K562 (cell line): ENCODE data around the gene CCDC136. TPM values are rescaled to one million over a fixed set of nuclear protein-coding genes. Genes with fewer than 3 reads are reported as not detected.

ENCODE experiments used
- AFF1 ChIP-seq, 2 experiments: fragments of 450-650 bp; IDR thresholded peaks; 2 replicates each; pipeline ENCODE4 v1.6.1; 2018; ENCODE audit warnings: mild to moderate bottlenecking in 2 of 2, low read depth in 1 of 2; ENCODE audit not compliant: partially characterized antibody in 2 of 2
- BDP1 ChIP-seq: IDR thresholded peaks from 3 replicates; pipeline ENCODE4 v1.6.1; 2011; ENCODE audit not compliant: insufficient read length, insufficient read depth
- DNMT1 ChIP-seq: fragments of 450-650 bp; IDR thresholded peaks from 2 replicates; pipeline ENCODE4 v1.6.1; 2016; ENCODE audit warnings: antibody characterized with exemption, mild to moderate bottlenecking
- GABPB1 ChIP-seq: sonication (generic); formaldehyde crosslinking; IDR thresholded peaks from 2 replicates; pipeline ENCODE4 v1.8.0; 2022; ENCODE audit warnings: mild to moderate bottlenecking, missing genetic modification reagents
- HOXB6 ChIP-seq: fragments of 250-450 bp; sonication (Bioruptor Pico); IDR thresholded peaks from 2 replicates; pipeline ENCODE4 v1.5.1; 2022; ENCODE audit warnings: mild to moderate bottlenecking, borderline replicate concordance
- L3MBTL2 ChIP-seq: fragments of 450-650 bp; IDR thresholded peaks from 2 replicates; pipeline ENCODE4 v1.6.1; 2016; ENCODE audit warnings: mild to moderate bottlenecking, moderate library complexity
- MITF ChIP-seq: IDR thresholded peaks from 2 replicates; pipeline ENCODE4 v1.6.1; 2014; ENCODE audit warnings: antibody characterized with exemption
- PHF20 ChIP-seq: fragments of 450-650 bp; IDR thresholded peaks from 2 replicates; pipeline ENCODE4 v1.6.1; 2018; ENCODE audit not compliant: partially characterized antibody
- SMARCA4 ChIP-seq: fragments of 450-650 bp; IDR thresholded peaks from 2 replicates; pipeline ENCODE4 v1.6.1; 2016
- THAP12 ChIP-seq: fragments of 250-450 bp; sonication (Bioruptor Pico); IDR thresholded peaks from 2 replicates; pipeline ENCODE4 v1.9.0; 2021; ENCODE audit warnings: mild to moderate bottlenecking, inconsistent platforms
- ZMIZ1 ChIP-seq, 2 experiments: fragments of 150-350 bp in 1 of 2; IDR thresholded peaks; 2 replicates each; pipeline ENCODE4 v1.6.1; 2012 to 2016; ENCODE audit warnings: low read depth in 2 of 2, low read length in 2 of 2, mild to moderate bottlenecking in 1 of 2, moderate library complexity in 1 of 2
- ZNF134 ChIP-seq: fragments of 250-450 bp; sonication (Bioruptor Pico); conservative IDR thresholded peaks from 2 replicates; pipeline ENCODE4 v1.4.0; 2020
- ZNF282 ChIP-seq: sonication (generic); formaldehyde crosslinking; IDR thresholded peaks from 2 replicates; pipeline ENCODE4 v1.8.1; 2023; ENCODE audit warnings: missing genetic modification reagents
- ZNF644 ChIP-seq: fragments of 200-800 bp; sonication (Bioruptor generic); IDR thresholded peaks from 2 replicates; pipeline ENCODE4 v1.6.1; 2016; ENCODE audit warnings: low read depth, missing genetic modification characterization, missing compliant biosample characterization
- ZNF668 ChIP-seq: fragments of 250-450 bp; sonication (Bioruptor Pico); IDR thresholded peaks from 2 replicates; pipeline ENCODE4 v1.8.0; 2022; ENCODE audit warnings: mild to moderate bottlenecking, inconsistent platforms
- ZNF717 ChIP-seq: fragments of 250-450 bp; sonication (Bioruptor Pico); IDR thresholded peaks from 2 replicates; pipeline ENCODE4 v1.5.0; 2021
- ZSCAN32 ChIP-seq: fragments of 450-650 bp; formaldehyde crosslinking; IDR thresholded peaks from 2 replicates; pipeline ENCODE4 v1.4.0; 2020; ENCODE audit warnings: mild to moderate bottlenecking, moderate library complexity
- polyA plus RNA-seq, 8 experiments: library from polyadenylated mRNA; depleted of rRNA in 4 of 8; stranded (reverse) in 5 of 8; unstranded in 3 of 8; fragments of >200 nt; fragmentation: Nextera tagmentation in 2 of 8; fragmentation: Illumina TruSeq in 1 of 8; extraction: Ambion mirVana in 2 of 8; extraction: Trizol in 1 of 8; gene quantifications; 2 replicates each; pipeline versions ENCODE4 v1.2.1 to v1.2.3, GENCODE V29; 2011 to 2014; ENCODE audit warnings: inconsistent platforms in 1 of 8, missing spikeins in 1 of 8
- total RNA-seq, 7 experiments: library from RNA; depleted of rRNA in 6 of 7; stranded (reverse); fragments of >200 nt in 6 of 7; fragmentation: Illumina TruSeq in 2 of 7; extraction: Trizol in 2 of 7; gene quantifications; 2 replicates each; pipeline versions ENCODE4 v1.2.1 to v1.2.3, GENCODE V29; 2011 to 2021; ENCODE audit warnings: low replicate concordance in 1 of 7

The CCDC136 gene
- total and polyA plus RNA-seq, 9 of the 15 experiments (the other 6 are each of a cell fraction or from before 2014, with no cell fraction given), result 2.4 to 40.8 (median 26.5) TPM

- TF ChIP-seq AFF1 (IDR thresholded peaks at IDR 0.05; ENCODE audit: low read depth in 1 of 2, partially characterized antibody in 2 of 2), result peak in 1 of 2 experiments; percentile 93
- TF ChIP-seq L3MBTL2, result peak; percentile 58; the same call in 1 of the 2 replicates
- peak; percentile 19; the same call in 1 of the 2 replicates for TF ChIP-seq MITF
- no peak for TF ChIP-seq HOXB6 (CRISPR knock-in tag)
- TF ChIP-seq ZNF668 (CRISPR knock-in tag), result peak; percentile 62; the same call in 1 of the 2 replicates
- no peak for TF ChIP-seq DNMT1
- TF ChIP-seq BDP1, result peak; percentile 97
- TF ChIP-seq ZNF717, result no peak
- peak; percentile 67; the same call in 1 of the 2 replicates for TF ChIP-seq GABPB1 (CRISPR knock-in tag)
- TF ChIP-seq ZNF644 (tag), result 0 out of 2 replicates have a peak, but pooled peaks have one; percentile 27
- peak; percentile 88 for TF ChIP-seq THAP12 (CRISPR knock-in tag)
- TF ChIP-seq SMARCA4, result peak; percentile 39; the same call in 1 of the 2 replicates
- no peak for TF ChIP-seq ZSCAN32 (CRISPR knock-in tag)
- TF ChIP-seq ZNF282 (CRISPR knock-in tag), result no peak
- TF ChIP-seq ZMIZ1 (IDR thresholded peaks at IDR 0.05; ENCODE audit: low read depth in 2 of 2, low read length in 2 of 2), result peak; percentile 4 to 60; a peak in 2 of 4 replicates
- TF ChIP-seq ZNF134 (CRISPR knock-in tag), result no peak
- peak; percentile 74 for TF ChIP-seq PHF20
Observed at GRCh38 chr7:128783143-128783861, 8.5 kb upstream of the CCDC136 start (continued).
